HepG2 (cell line): ENCODE results near the gene ALK. TPM values are rescaled to one million over a fixed set of nuclear protein-coding genes. Genes with fewer than 3 reads are reported as not detected.

Source experiments
- ATAC-seq: fragments of 200-7000 bp; cut with Tn5 transposase; 3 replicates; pipeline ENCODE4 v1.9.1; 2020; ENCODE audit warnings: mild to moderate bottlenecking, moderate library complexity
- BruUV-seq: library from RNA; stranded (reverse); fragments of 400-500 nt; replicated peaks from 2 replicates; lab custom pipeline; 2021; lab: Mats Ljungman, UMichigan
- CTCF ChIA-PET: fragments of 300-600 bp; formaldehyde crosslinking; extraction: SDS; loops from one replicate; lab custom pipeline; 2021; ENCODE audit warnings: low total read pairs, inconsistent platforms, low intra/inter-chr PET ratio; lab: Yijun Ruan, JAX
- POLR2A ChIA-PET: fragments of 350-600 bp; sonication (Branson Sonifier 250); formaldehyde crosslinking; loops from one replicate; lab custom pipeline; 2020; ENCODE audit warnings: antibody characterized with exemption, inconsistent platforms; lab: Yijun Ruan, JAX
- DNase-seq: peaks from one replicate; pipeline ENCODE4 v3.0.0-alpha.2; 2015; ENCODE audit warnings: low spot score
- FAIRE-seq: peaks from 3 replicates; lab custom pipeline; 2011; peaks lifted over from hg19 to GRCh38; lab: Jason Lieb, UNC
- H2AFZ ChIP-seq: one replicate; pipeline ENCODE4 v1.6.1; 2011; ENCODE audit warnings: low read length, inconsistent platforms
- H3K27ac ChIP-seq: fragments of 300-600 bp; 3 replicates; pipeline ENCODE4 v1.8.0; 2011; ENCODE audit warnings: mixed run types, mild to moderate bottlenecking, mixed read lengths, low read length, inconsistent platforms; ENCODE audit not compliant: insufficient read depth; ENCODE audit errors: extremely low read length
- H3K27me3 ChIP-seq, 2 experiments: fragments of 200-600 bp in 1 of 2; 2 replicates in 1 of 2; 3 replicates in 1 of 2; pipeline versions ENCODE4 v1.6.0 to v1.8.0; 2011; ENCODE audit warnings: low read length in 2 of 2, mild to moderate bottlenecking in 2 of 2, moderate library complexity in 2 of 2, inconsistent platforms in 1 of 2; ENCODE audit not compliant: insufficient read depth in 2 of 2, control insufficient read depth in 1 of 2
- H3K36me3 ChIP-seq, 2 experiments: fragments of 200-600 bp in 1 of 2; replicated peaks in 1 of 2; 2 replicates in 1 of 2; 3 replicates in 1 of 2; pipeline versions ENCODE4 v1.5.1 to v1.8.0; 2011; ENCODE audit warnings: low read length in 2 of 2, inconsistent platforms in 1 of 2; ENCODE audit not compliant: insufficient read depth in 2 of 2, control insufficient read depth in 1 of 2
- H3K4me1 ChIP-seq: 2 replicates; pipeline ENCODE4 v1.5.1; 2012; ENCODE audit warnings: low read length, inconsistent platforms; ENCODE audit not compliant: insufficient read depth
- H3K4me2 ChIP-seq: 2 replicates; pipeline ENCODE4 v1.6.0; 2011; ENCODE audit warnings: low read depth, low read length, inconsistent platforms
- H3K4me3 ChIP-seq, 3 experiments: fragments of 200-600 bp in 1 of 3; sonication (generic), shearing (Covaris generic) in 1 of 3; replicated peaks in 1 of 3; 2 replicates each; pipeline ENCODE4 v1.5.1; 2011 to 2016; ENCODE audit warnings: low read length in 3 of 3, inconsistent platforms in 2 of 3, low read depth in 2 of 3, mild to moderate bottlenecking in 2 of 3, control low read depth in 1 of 3, mixed read lengths in 1 of 3; ENCODE audit not compliant: insufficient read depth in 1 of 3
- H3K79me2 ChIP-seq: one replicate; pipeline ENCODE4 v1.6.1; 2011; ENCODE audit warnings: low read length, inconsistent platforms; ENCODE audit not compliant: insufficient read depth
- H3K9ac ChIP-seq: 2 replicates; pipeline ENCODE4 v1.6.0; 2011; ENCODE audit warnings: mild to moderate bottlenecking, low read depth, low read length, inconsistent platforms; ENCODE audit not compliant: insufficient read depth
- H3K9me3 ChIP-seq: 2 replicates; pipeline ENCODE4 v1.5.1; 2012; ENCODE audit warnings: mild to moderate bottlenecking, low read length
- H4K20me1 ChIP-seq: 2 replicates; pipeline ENCODE4 v1.6.0; 2011; ENCODE audit warnings: inconsistent platforms, mild to moderate bottlenecking, low read length, moderate library complexity; ENCODE audit not compliant: insufficient read depth
- ATRX ChIP-seq: sonication (generic); formaldehyde crosslinking; IDR thresholded peaks from 2 replicates; pipeline ENCODE4 v1.4.0; 2020; ENCODE audit warnings: missing genetic modification reagents, borderline replicate concordance
- CEBPB ChIP-seq: IDR thresholded peaks from 2 replicates; pipeline ENCODE4 v1.6.1; 2011; ENCODE audit warnings: low read depth, low read length, improper control_type of control experiment, borderline replicate concordance
- RFXAP ChIP-seq: sonication (generic); formaldehyde crosslinking; IDR thresholded peaks from 2 replicates; pipeline ENCODE4 v1.4.0; 2020; ENCODE audit warnings: missing genetic modification reagents, borderline replicate concordance
- SOX6 ChIP-seq, 2 experiments: fragments of 450-650 bp in 1 of 2; sonication (generic) in 1 of 2; formaldehyde crosslinking in 1 of 2; IDR thresholded peaks; 2 replicates each; pipeline versions ENCODE4 v1.4.0 to v1.6.1; 2017 to 2020; ENCODE audit warnings: antibody characterized with exemption in 1 of 2, mild to moderate bottlenecking in 1 of 2, missing genetic modification reagents in 1 of 2
- ZNF124 ChIP-seq: sonication (generic); formaldehyde crosslinking; IDR thresholded peaks from 2 replicates; pipeline ENCODE4 v1.4.0; 2020; ENCODE audit warnings: missing genetic modification reagents
- ZNF761 ChIP-seq: sonication (generic); formaldehyde crosslinking; conservative IDR thresholded peaks from 2 replicates; pipeline ENCODE4 v1.4.0; 2020; ENCODE audit warnings: mild to moderate bottlenecking, missing genetic modification reagents
- WGBS: methylation state at CpG from one replicate; pipeline ENCODE4 v1.1.6; 2017; ENCODE audit warnings: low lambda C conversion rate; 5-methylcytosine and 5-hydroxymethylcytosine counted together
- in situ Hi-C: cut with HindIII; loops from 2 replicates; pipeline ENCODE4 v1.10.0; 2017; ENCODE audit warnings: low pct_unique_long_range_greater_than_20kb; ENCODE audit not compliant: extremely low pct_ligation_motif_present
- intact Hi-C: fragments of 100-400 bp; cut with micrococcal nuclease; formaldehyde crosslinking; loops from one replicate; pipeline ENCODE4 v1.10.0; 2022; ENCODE audit not compliant: unreplicated experiment
- polyA plus RNA-seq, 8 experiments: library from polyadenylated mRNA; depleted of rRNA in 3 of 8; stranded (reverse) in 7 of 8; unstranded in 1 of 8; fragments of >200 nt; fragmentation: Illumina TruSeq in 4 of 8; extraction: Trizol in 4 of 8; gene quantifications; 2 replicates each; pipeline versions ENCODE4 v1.2.1 to v1.2.3, GENCODE V29; 2011 to 2016; ENCODE audit warnings: low read depth in 4 of 8, missing spikeins in 1 of 8, mixed read lengths in 1 of 8; ENCODE audit not compliant: insufficient read depth in 1 of 8
- total RNA-seq, 5 experiments: library from RNA; depleted of rRNA; stranded (reverse); fragments of >200 nt; fragmentation: Illumina TruSeq; extraction: Trizol; gene quantifications; 2 replicates each; pipeline ENCODE4 v1.2.3, GENCODE V29; 2016; ENCODE audit warnings: low read depth in 1 of 5

Gene ALK
- total and polyA plus RNA-seq, 2 of the 13 experiments (the other 11 are each of a cell fraction or from before 2014, with no cell fraction given): not detected

DNA sequence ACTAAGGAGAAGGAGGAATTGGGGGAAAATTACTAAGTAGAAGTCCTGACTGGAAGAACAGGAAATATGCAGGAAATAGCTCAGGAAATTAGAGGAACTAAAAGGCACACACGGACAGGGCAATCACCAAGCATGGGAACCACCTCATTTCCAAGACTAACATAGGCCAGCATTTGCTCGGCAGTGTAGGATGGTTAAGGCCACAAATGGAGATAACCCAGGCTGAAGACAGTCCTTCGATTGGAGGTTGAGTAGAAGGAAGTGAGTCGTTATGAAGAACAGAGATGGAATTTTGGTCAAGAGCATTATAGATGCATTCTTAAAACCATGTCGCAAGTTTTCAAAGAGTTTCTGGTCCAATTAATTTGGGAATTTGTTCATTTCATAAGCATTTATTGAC lies 401.4 kb downstream of the ALK start:
- Histone ChIP-seq H3K9ac (no peak overlapping the region), H3K27ac (no peak overlapping the region), H3K36me3 (no peaks in the 10 kb centered on the region), H3K4me1 (no peaks in the 10 kb centered on the region), H3K4me2 (no peak overlapping the region), H3K79me2 (no peaks in the 10 kb centered on the region), H3K9me3 (no peaks in the 10 kb centered on the region), H3K27me3 (peaks cover 0 to 13% of the 10 kb centered on the region in 2 experiments; a peak in 2 of 5 replicates), H4K20me1 (no peaks in the 10 kb centered on the region), H2AFZ (no peak overlapping the region), H3K4me3 (no peak overlapping the region)
- no peak for FAIRE-seq
- ChIA-PET POLR2A (no interaction called here), CTCF (no interaction called here)
- ATAC-seq: no peak
- DNase-seq: no peak
- in situ Hi-C loops: no loop called here
- 9% methylated on average over 5 of the region's 5 CpGs for WGBS
- intact Hi-C loops: no loop called here
- BruUV-seq: no TSS peak
- TF ChIP-seq RFXAP (no peak), ATRX (CRISPR knock-in tag) (no peak), SOX6 (IDR thresholded peaks at IDR 0.05) (no peak), SOX6 (CRISPR knock-in tag; IDR thresholded peaks at IDR 0.05) (no peak), ZNF124 (no peak)

DNA sequence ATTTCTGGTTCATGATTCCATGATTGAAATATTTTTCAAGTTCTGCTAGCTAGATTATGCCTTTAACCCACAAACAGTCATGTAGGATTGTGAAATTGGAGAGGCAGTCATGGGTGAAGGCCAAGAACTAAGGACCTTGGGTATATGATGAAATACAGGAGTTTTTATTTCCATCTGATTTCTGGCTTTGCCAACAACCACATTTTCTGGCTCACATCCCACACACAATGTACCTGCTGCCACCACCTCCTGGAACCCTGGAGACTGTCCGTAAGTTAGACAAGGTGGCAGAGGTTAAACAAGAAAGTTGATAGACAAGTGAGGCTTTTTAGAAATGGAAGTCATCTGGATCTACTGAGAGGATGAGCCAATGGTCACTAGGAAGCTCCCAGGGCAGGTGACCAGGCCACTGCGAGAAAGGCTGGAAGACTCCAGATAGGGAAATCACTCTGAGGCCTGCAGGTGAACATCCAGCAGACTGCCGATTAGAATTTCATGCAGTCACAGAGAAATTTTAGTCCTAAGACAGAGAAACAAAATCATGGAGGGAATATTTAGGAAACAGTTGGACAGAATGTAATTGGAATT lies 402.0 kb downstream of the ALK start:
- H3K9ac ChIP-seq: no peak overlapping the region
- intact Hi-C loops: no loop called here
- H3K4me3 ChIP-seq: no peak overlapping the region
- H3K79me2 ChIP-seq: no peaks in the 10 kb centered on the region
- ATAC-seq (no peak), DNase-seq (no peak), FAIRE-seq (no peak)
- TF ChIP-seq ZNF761 (no peak), CEBPB (0 out of 2 replicates have a peak, but pooled peaks have one; percentile 34)
- CTCF ChIA-PET: no interaction called here
- no peaks in the 10 kb centered on the region for H3K4me1 ChIP-seq
- H3K36me3 ChIP-seq: no peaks in the 10 kb centered on the region
- in situ Hi-C loops: no loop called here
- no peak overlapping the region for H2AFZ ChIP-seq
- POLR2A ChIA-PET: no interaction called here
- no peak overlapping the region for H3K27ac ChIP-seq
- peaks cover 0 to 13% of the 10 kb centered on the region in 2 experiments; a peak in 2 of 5 replicates for H3K27me3 ChIP-seq
- WGBS: 10% methylated on average over 3 of the region's 3 CpGs
- BruUV-seq: no TSS peak
- no peaks in the 10 kb centered on the region for H3K9me3 ChIP-seq
- no peak overlapping the region for H3K4me2 ChIP-seq
- no peaks in the 10 kb centered on the region for H4K20me1 ChIP-seq
